Activated naive CD4-positive, alpha-beta T cell treated with anti-CD3 and anti-CD28 coated beads, Interleukin-2, amount 50 U/mL, for 24 hours (primary cell): ENCODE measurements around the gene AFF1.

Source experiments
- H3K27ac Mint-ChIP-seq: one replicate; pipeline ENCODE4 v1.8.0; 2021; ENCODE audit warnings: mild to moderate bottlenecking, mixed read lengths
- H3K27me3 Mint-ChIP-seq: one replicate; pipeline ENCODE4 v1.8.0; 2021; ENCODE audit warnings: mixed read lengths
- H3K36me3 Mint-ChIP-seq: one replicate; pipeline ENCODE4 v1.8.0; 2021; ENCODE audit warnings: mixed read lengths
- H3K4me1 Mint-ChIP-seq: one replicate; pipeline ENCODE4 v1.8.0; 2021; ENCODE audit warnings: mixed read lengths
- H3K4me3 Mint-ChIP-seq: one replicate; pipeline ENCODE4 v1.8.0; 2021; ENCODE audit warnings: mild to moderate bottlenecking, mixed read lengths
- H3K9me3 Mint-ChIP-seq: one replicate; pipeline ENCODE4 v1.8.0; 2021; ENCODE audit warnings: mixed read lengths

Gene AFF1

GRCh38 chr4:87038837-87039615 lies 104.2 kb downstream of the AFF1 start:
- Mint-ChIP-seq H3K4me3 (no peak overlapping the region), H3K9me3 (no peaks in the 10 kb centered on the region), H3K27ac (peak overlapping the region; percentile 30), H3K36me3 (no peaks in the 10 kb centered on the region), H3K4me1 (peaks cover 67% of the 10 kb centered on the region), H3K27me3 (no peaks in the 10 kb centered on the region)

- Mint-ChIP-seq H3K36me3 (peaks cover 3% of the 10 kb centered on the region), H3K9me3 (no peaks in the 10 kb centered on the region), H3K4me3 (no peak overlapping the region), H3K4me1 (peaks cover 60% of the 10 kb centered on the region), H3K27ac (no peak overlapping the region), H3K27me3 (no peaks in the 10 kb centered on the region)
These were observed 106.3 kb downstream of the AFF1 start for GRCh38 chr4:87041141-87041540.

- no peaks in the 10 kb centered on the region for H3K27me3 Mint-ChIP-seq
- no peaks in the 10 kb centered on the region for H3K9me3 Mint-ChIP-seq
- peaks cover 49% of the 10 kb centered on the region for H3K4me1 Mint-ChIP-seq
- peak overlapping the region; percentile 30 for H3K27ac Mint-ChIP-seq
- no peak overlapping the region for H3K4me3 Mint-ChIP-seq
- peaks cover 4% of the 10 kb centered on the region for H3K36me3 Mint-ChIP-seq
These were observed 107.4 kb downstream of the AFF1 start for GRCh38 chr4:87042221-87042620.

GRCh38 chr4:87042986-87043820 lies 108.4 kb downstream of the AFF1 start:
- Mint-ChIP-seq H3K9me3 (no peaks in the 10 kb centered on the region), H3K4me3 (no peak overlapping the region), H3K4me1 (peaks cover 45% of the 10 kb centered on the region), H3K27ac (no peak overlapping the region), H3K36me3 (peaks cover 8% of the 10 kb centered on the region), H3K27me3 (no peaks in the 10 kb centered on the region)

- no peaks in the 10 kb centered on the region for H3K27me3 Mint-ChIP-seq
- H3K4me3 Mint-ChIP-seq: no peak overlapping the region
- H3K9me3 Mint-ChIP-seq: no peaks in the 10 kb centered on the region
These were observed 109.9 kb downstream of the AFF1 start for GRCh38 chr4:87044511-87045233.

GRCh38 chr4:87045234-87045558 lies 110.4 kb downstream of the AFF1 start:
- peaks cover 12% of the 10 kb centered on the region for H3K36me3 Mint-ChIP-seq
- H3K4me3 Mint-ChIP-seq: no peak overlapping the region
- peaks cover 49% of the 10 kb centered on the region for H3K4me1 Mint-ChIP-seq
- H3K9me3 Mint-ChIP-seq: no peaks in the 10 kb centered on the region
- H3K27me3 Mint-ChIP-seq: no peaks in the 10 kb centered on the region
- H3K27ac Mint-ChIP-seq: no peak overlapping the region

More at GRCh38 chr4:87044511-87045233, 109.9 kb downstream of the AFF1 start:
- Mint-ChIP-seq H3K27ac (no peak overlapping the region), H3K36me3 (peaks cover 12% of the 10 kb centered on the region), H3K4me1 (peaks cover 44% of the 10 kb centered on the region)

GRCh38 chr4:87045659-87046058 lies 110.8 kb downstream of the AFF1 start:
- Mint-ChIP-seq H3K9me3 (no peaks in the 10 kb centered on the region), H3K4me1 (peaks cover 54% of the 10 kb centered on the region), H3K27ac (no peak overlapping the region), H3K36me3 (peaks cover 16% of the 10 kb centered on the region), H3K27me3 (no peaks in the 10 kb centered on the region), H3K4me3 (no peak overlapping the region)

GRCh38 chr4:87046121-87046551 lies 111.3 kb downstream of the AFF1 start:
- no peak overlapping the region for H3K27ac Mint-ChIP-seq
- H3K9me3 Mint-ChIP-seq: no peaks in the 10 kb centered on the region
- no peak overlapping the region for H3K4me3 Mint-ChIP-seq
- no peaks in the 10 kb centered on the region for H3K27me3 Mint-ChIP-seq
- peaks cover 56% of the 10 kb centered on the region for H3K4me1 Mint-ChIP-seq
- peaks cover 20% of the 10 kb centered on the region for H3K36me3 Mint-ChIP-seq

- no peaks in the 10 kb centered on the region for H3K9me3 Mint-ChIP-seq
- H3K36me3 Mint-ChIP-seq: peaks cover 24% of the 10 kb centered on the region
- H3K27ac Mint-ChIP-seq: no peak overlapping the region
- no peak overlapping the region for H3K4me3 Mint-ChIP-seq
- no peaks in the 10 kb centered on the region for H3K27me3 Mint-ChIP-seq
- peaks cover 55% of the 10 kb centered on the region for H3K4me1 Mint-ChIP-seq
These were observed 112.5 kb downstream of the AFF1 start for GRCh38 chr4:87047281-87047798.

GRCh38 chr4:87049508-87049907 lies 114.7 kb downstream of the AFF1 start:
- Mint-ChIP-seq H3K27me3 (no peaks in the 10 kb centered on the region), H3K36me3 (peaks cover 32% of the 10 kb centered on the region), H3K27ac (peak overlapping the region; percentile 4), H3K4me3 (no peak overlapping the region), H3K4me1 (peaks cover 57% of the 10 kb centered on the region), H3K9me3 (no peaks in the 10 kb centered on the region)

- Mint-ChIP-seq H3K27ac (no peak overlapping the region), H3K27me3 (no peaks in the 10 kb centered on the region), H3K36me3 (peaks cover 32% of the 10 kb centered on the region), H3K4me1 (peaks cover 66% of the 10 kb centered on the region), H3K4me3 (no peak overlapping the region), H3K9me3 (no peaks in the 10 kb centered on the region)
These were observed 115.8 kb downstream of the AFF1 start for GRCh38 chr4:87050596-87050995.

GRCh38 chr4:87051121-87051713 lies 116.4 kb downstream of the AFF1 start:
- Mint-ChIP-seq H3K4me3 (no peak overlapping the region), H3K4me1 (peaks cover 71% of the 10 kb centered on the region), H3K36me3 (peaks cover 31% of the 10 kb centered on the region), H3K27ac (no peak overlapping the region), H3K9me3 (no peaks in the 10 kb centered on the region), H3K27me3 (no peaks in the 10 kb centered on the region)

GRCh38 chr4:87052615-87053014 lies 117.8 kb downstream of the AFF1 start:
- no peaks in the 10 kb centered on the region for H3K9me3 Mint-ChIP-seq
- H3K27ac Mint-ChIP-seq: no peak overlapping the region
- H3K27me3 Mint-ChIP-seq: no peaks in the 10 kb centered on the region
- no peak overlapping the region for H3K4me3 Mint-ChIP-seq
- peaks cover 81% of the 10 kb centered on the region for H3K4me1 Mint-ChIP-seq
- H3K36me3 Mint-ChIP-seq: peaks cover 29% of the 10 kb centered on the region

GRCh38 chr4:87053176-87053658 lies 118.4 kb downstream of the AFF1 start:
- Mint-ChIP-seq H3K4me1 (peaks cover 84% of the 10 kb centered on the region), H3K9me3 (no peaks in the 10 kb centered on the region), H3K4me3 (no peak overlapping the region), H3K36me3 (peaks cover 28% of the 10 kb centered on the region), H3K27ac (no peak overlapping the region), H3K27me3 (no peaks in the 10 kb centered on the region)
